Choroid plexus epithelial cell (primary cell): ENCODE data around the gene FAM110A.

Experiments
- DNase-seq: peaks from one replicate; pipeline ENCODE4 v3.0.0-alpha.2; 2010; ENCODE audit warnings: low read depth
- H3K4me3 ChIP-seq: 2 replicates; pipeline ENCODE4 v1.5.1; 2011; ENCODE audit warnings: low read depth, mild to moderate bottlenecking, control low read depth, low read length, moderate library complexity
- CTCF ChIP-seq: conservative IDR thresholded peaks from 2 replicates; pipeline ENCODE4 v1.5.1; 2011; ENCODE audit warnings: low read depth, mild to moderate bottlenecking, control low read depth, inconsistent platforms, low read length, moderate library complexity

The FAM110A gene

GRCh38 chr20:839015-839414 is 5.5 kb downstream of the FAM110A start:
- TF ChIP-seq CTCF: no peak
- no peak overlapping the region for H3K4me3 ChIP-seq
- no peak for DNase-seq

GRCh38 chr20:839626-840025 is 6.1 kb downstream of the FAM110A start:
- H3K4me3 ChIP-seq: no peak overlapping the region
- TF ChIP-seq CTCF: no peak
- DNase-seq: no peak

DNA sequence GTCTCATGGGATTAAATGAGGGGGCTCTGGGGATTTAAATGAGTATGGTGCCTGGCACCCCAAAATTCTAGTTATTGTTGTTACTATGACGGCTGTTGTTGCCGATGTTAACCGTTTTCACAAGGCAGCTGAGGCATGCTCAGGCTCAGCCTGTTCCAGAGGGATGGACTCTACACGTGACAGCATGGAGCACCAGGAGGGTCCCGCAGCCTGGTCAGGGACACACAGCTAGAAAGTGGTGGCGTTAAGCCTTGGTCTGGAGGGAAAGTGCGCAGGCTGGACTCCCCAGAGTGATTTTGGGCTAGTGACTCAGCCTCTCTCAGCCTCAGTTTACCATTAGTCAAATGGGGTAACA is 7.0 kb downstream of the FAM110A start:
- no peak for DNase-seq
- H3K4me3 ChIP-seq: no peak overlapping the region
- no peak for TF ChIP-seq CTCF

GRCh38 chr20:840858-841567 is 7.5 kb downstream of the FAM110A start:
- peak; percentile 23 for DNase-seq
- peak overlapping the region; percentile 58 for H3K4me3 ChIP-seq
- TF ChIP-seq CTCF: no peak

DNA sequence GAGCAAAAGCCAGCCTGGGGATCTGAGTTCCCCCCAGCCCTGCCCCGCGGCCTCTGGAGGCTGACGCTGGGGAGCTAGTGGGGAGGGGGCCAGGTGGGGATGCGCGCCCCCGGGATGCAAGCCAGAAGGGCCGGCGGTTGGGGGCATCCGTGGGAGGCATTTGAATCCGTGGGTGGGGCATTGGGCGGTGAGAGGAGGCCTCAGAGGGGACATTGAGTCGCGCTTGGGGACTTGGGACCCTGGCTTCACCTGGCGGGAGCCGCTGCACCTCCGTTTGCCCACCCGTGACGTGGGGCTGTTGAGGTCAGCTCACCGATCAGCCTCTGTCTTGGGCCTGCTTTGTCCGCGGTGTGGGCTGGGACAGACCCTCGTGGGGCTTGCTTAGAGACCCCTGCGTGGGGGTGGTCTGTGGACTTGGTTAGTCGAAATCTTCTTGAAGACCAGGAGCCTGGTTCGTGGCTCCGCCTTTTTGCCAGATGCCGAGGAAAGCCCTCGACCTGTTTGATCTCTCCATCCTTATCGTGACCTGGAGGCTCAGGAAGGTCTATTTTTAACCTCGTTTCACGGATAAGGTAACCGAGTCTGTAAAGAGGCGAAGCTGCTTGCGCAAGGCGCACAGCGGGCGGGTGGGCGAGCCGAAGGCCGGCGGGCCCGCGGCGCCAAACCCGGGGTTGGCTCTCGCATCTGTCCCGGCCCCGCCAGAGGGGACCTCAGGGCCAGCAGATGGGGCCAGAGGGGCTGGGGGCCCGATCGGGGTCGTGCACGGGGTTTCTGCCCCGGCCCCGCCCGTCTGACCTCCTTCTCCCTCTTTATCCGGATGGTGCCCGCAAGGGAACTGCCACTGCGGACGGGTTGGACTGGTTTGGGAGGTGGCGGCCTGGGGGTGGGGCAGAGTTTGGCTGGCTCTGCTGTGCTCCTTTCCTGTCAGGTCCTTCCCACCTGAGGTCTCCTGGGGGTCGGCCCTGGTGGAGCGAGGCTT is 8.3 kb downstream of the FAM110A start:
- peak overlapping the region; percentile 58 for H3K4me3 ChIP-seq
- no peak for DNase-seq
- TF ChIP-seq CTCF: no peak

GRCh38 chr20:842547-842940 is 9.0 kb downstream of the FAM110A start:
- no peak for DNase-seq
- no peak overlapping the region for H3K4me3 ChIP-seq
- TF ChIP-seq CTCF: no peak
